Central memory CD8-positive, alpha-beta T cell (primary cell): ENCODE results near the gene NADK2.
"Not testable (repeated sequence)": the region's sequence is repeated elsewhere in the genome, so short reads cannot be mapped to it uniquely, and the experiment has no call there.

Experiments
- ATAC-seq: fragments of 150-1000 bp; cut with Tn5 transposase; replicated peaks from 2 replicates; pipeline ENCODE4 v1.10.0; 2022; ENCODE audit warnings: mild to moderate bottlenecking, moderate FRiP score, moderate number of reproducible peaks; ENCODE audit not compliant: poor library complexity, severe bottlenecking; ENCODE audit errors: extremely low read depth
- DNase-seq, 2 donors: peaks; one replicate each; pipeline ENCODE4 v3.0.0; 2021; ENCODE audit warnings: low spot score in 2 of 2
- H3K27ac Mint-ChIP-seq: one replicate; pipeline ENCODE4 v1.8.0; 2022; ENCODE audit warnings: low read depth, mild to moderate bottlenecking, moderate library complexity, mixed read lengths
- H3K27me3 Mint-ChIP-seq: one replicate; pipeline ENCODE4 v1.8.0; 2022; ENCODE audit warnings: mixed read lengths
- H3K36me3 Mint-ChIP-seq: one replicate; pipeline ENCODE4 v1.8.0; 2022; ENCODE audit warnings: mild to moderate bottlenecking, moderate library complexity, mixed read lengths; ENCODE audit not compliant: insufficient read depth
- H3K4me1 Mint-ChIP-seq: one replicate; pipeline ENCODE4 v1.8.0; 2022; ENCODE audit warnings: mixed read lengths
- H3K4me3 Mint-ChIP-seq: one replicate; pipeline ENCODE4 v1.8.0; 2022; ENCODE audit warnings: mild to moderate bottlenecking, moderate library complexity, mixed read lengths
- H3K9me3 Mint-ChIP-seq: one replicate; pipeline ENCODE4 v1.8.0; 2022; ENCODE audit warnings: mixed read lengths

NADK2 gene

GRCh38 chr5:36241631-36242533 is at the start of gene NADK2:
Gene NADK2 (minus strand): TSS chr5:36241925. CDS start chr5:36241798, 127 bp downstream.
- Mint-ChIP-seq H3K4me3 (peak within 1 kb of the TSS; percentile 87), H3K27me3 (no peaks in the 10 kb centered on the region), H3K4me1 (peaks cover 39% of the 10 kb centered on the region), H3K9me3 (no peaks in the 10 kb centered on the region), H3K36me3 (peaks cover 8% of the 10 kb centered on the region), H3K27ac (peak within 1 kb of the TSS; percentile 94)
- DNase-seq (peak; percentile 79 to 93), ATAC-seq (peak; percentile 84)

GRCh38 chr5:36285837-36286615 is 44.3 kb upstream of the NADK2 start:
- Mint-ChIP-seq H3K27me3 (peaks cover 21% of the 10 kb centered on the region), H3K27ac (no peak overlapping the region), H3K36me3 (no peaks in the 10 kb centered on the region), H3K4me1 (no peaks in the 10 kb centered on the region), H3K4me3 (no peak overlapping the region), H3K9me3 (no peaks in the 10 kb centered on the region)
- DNase-seq (no peak), ATAC-seq (no peak)

- not testable (repeated sequence) for ATAC-seq, DNase-seq, H3K36me3 Mint-ChIP-seq, H3K4me3 Mint-ChIP-seq, H3K4me1 Mint-ChIP-seq, H3K27ac Mint-ChIP-seq, H3K9me3 Mint-ChIP-seq
- peaks cover 22% of the 10 kb centered on the region for H3K27me3 Mint-ChIP-seq
Measured at GRCh38 chr5:36283775-36284174, 42.0 kb upstream of the NADK2 start.

- Mint-ChIP-seq H3K9me3 (no peaks in the 10 kb centered on the region), H3K27me3 (peaks cover 29% of the 10 kb centered on the region), H3K36me3 (no peaks in the 10 kb centered on the region), H3K4me1 (no peaks in the 10 kb centered on the region), H3K4me3 (no peak overlapping the region), H3K27ac (no peak overlapping the region)
- ATAC-seq (no peak), DNase-seq (no peak)
Measured at GRCh38 chr5:36281626-36282025, 39.9 kb upstream of the NADK2 start.

GRCh38 chr5:36279054-36279698 is 37.5 kb upstream of the NADK2 start:
- H3K4me1 Mint-ChIP-seq = no peaks in the 10 kb centered on the region
- H3K9me3 Mint-ChIP-seq = no peaks in the 10 kb centered on the region
- no peak overlapping the region for H3K4me3 Mint-ChIP-seq
- no peak for ATAC-seq
- H3K27ac Mint-ChIP-seq = no peak overlapping the region
- peaks cover 46% of the 10 kb centered on the region for H3K27me3 Mint-ChIP-seq
- DNase-seq = no peak
- H3K36me3 Mint-ChIP-seq = no peaks in the 10 kb centered on the region

- Mint-ChIP-seq H3K4me3 (no peak overlapping the region), H3K9me3 (no peaks in the 10 kb centered on the region), H3K27ac (no peak overlapping the region), H3K36me3 (no peaks in the 10 kb centered on the region), H3K27me3 (peaks cover 50% of the 10 kb centered on the region), H3K4me1 (no peaks in the 10 kb centered on the region)
- no peak for ATAC-seq
- no peak for DNase-seq
Measured at GRCh38 chr5:36277521-36278176, 35.9 kb upstream of the NADK2 start.

GRCh38 chr5:36276864-36277263 is 35.1 kb upstream of the NADK2 start:
- Mint-ChIP-seq H3K4me3 (no peak overlapping the region), H3K9me3 (no peaks in the 10 kb centered on the region), H3K4me1 (no peaks in the 10 kb centered on the region), H3K27ac (no peak overlapping the region), H3K36me3 (no peaks in the 10 kb centered on the region), H3K27me3 (peaks cover 52% of the 10 kb centered on the region)
- DNase-seq (no peak), ATAC-seq (no peak)

GRCh38 chr5:36273809-36274526 is 32.2 kb upstream of the NADK2 start:
- Mint-ChIP-seq H3K9me3 (no peaks in the 10 kb centered on the region), H3K4me3 (no peak overlapping the region)

GRCh38 chr5:36272136-36272690 is 30.5 kb upstream of the NADK2 start:
- DNase-seq (no peak), ATAC-seq (no peak)
- H3K4me1 Mint-ChIP-seq = no peaks in the 10 kb centered on the region
- peaks cover 54% of the 10 kb centered on the region for H3K27me3 Mint-ChIP-seq
- no peaks in the 10 kb centered on the region for H3K9me3 Mint-ChIP-seq
- H3K4me3 Mint-ChIP-seq = no peak overlapping the region
- no peaks in the 10 kb centered on the region for H3K36me3 Mint-ChIP-seq
- H3K27ac Mint-ChIP-seq = no peak overlapping the region

More at GRCh38 chr5:36273809-36274526, 32.2 kb upstream of the NADK2 start:
- ATAC-seq = no peak
- no peaks in the 10 kb centered on the region for H3K36me3 Mint-ChIP-seq
- no peak for DNase-seq
- H3K27me3 Mint-ChIP-seq = peaks cover 62% of the 10 kb centered on the region
- H3K4me1 Mint-ChIP-seq = no peaks in the 10 kb centered on the region
- no peak overlapping the region for H3K27ac Mint-ChIP-seq

GRCh38 chr5:36270876-36271575 is 29.3 kb upstream of the NADK2 start:
- Mint-ChIP-seq H3K9me3 (no peaks in the 10 kb centered on the region), H3K4me1 (no peaks in the 10 kb centered on the region), H3K27me3 (peaks cover 63% of the 10 kb centered on the region), H3K4me3 (no peak overlapping the region), H3K27ac (no peak overlapping the region), H3K36me3 (no peaks in the 10 kb centered on the region)
- ATAC-seq (no peak), DNase-seq (no peak)

GRCh38 chr5:36270175-36270574 is 28.4 kb upstream of the NADK2 start:
- peaks cover 54% of the 10 kb centered on the region for H3K27me3 Mint-ChIP-seq

More at GRCh38 chr5:36270175-36270574, 28.4 kb upstream of the NADK2 start:
- Mint-ChIP-seq H3K9me3 (no peaks in the 10 kb centered on the region), H3K36me3 (no peaks in the 10 kb centered on the region), H3K4me1 (no peaks in the 10 kb centered on the region), H3K4me3 (no peak overlapping the region), H3K27ac (no peak overlapping the region)
- no peak for ATAC-seq
- DNase-seq = no peak
